GM13976 (cell line): Measurements from ENCODE around the gene DNAJB12.
A peak's percentile ranks its signal among the peaks of the same experiment; 100 is the strongest.

Source experiments
- DNase-seq: peaks from one replicate; pipeline ENCODE4 v3.0.0; 2012; ENCODE audit warnings: low spot score
- in situ Hi-C: fragments of 300-500 bp; cut with MboI; formaldehyde crosslinking; loops from one replicate; pipeline ENCODE4 v1.12.0; 2022; ENCODE audit warnings: low sequenced_read_pairs, mixed read lengths, inconsistent platforms; ENCODE audit not compliant: unreplicated experiment
- TF ChIP-seq, protein P1 (sequence below): IDR thresholded peaks from 2 replicates; pipeline ENCODE4 v1.5.1; 2012; ENCODE audit warnings: borderline replicate concordance, mild to moderate bottlenecking; ENCODE audit not compliant: insufficient read depth; ENCODE audit errors: extremely low read depth, missing control alignments, control extremely low read depth

The DNAJB12 gene

DNA sequence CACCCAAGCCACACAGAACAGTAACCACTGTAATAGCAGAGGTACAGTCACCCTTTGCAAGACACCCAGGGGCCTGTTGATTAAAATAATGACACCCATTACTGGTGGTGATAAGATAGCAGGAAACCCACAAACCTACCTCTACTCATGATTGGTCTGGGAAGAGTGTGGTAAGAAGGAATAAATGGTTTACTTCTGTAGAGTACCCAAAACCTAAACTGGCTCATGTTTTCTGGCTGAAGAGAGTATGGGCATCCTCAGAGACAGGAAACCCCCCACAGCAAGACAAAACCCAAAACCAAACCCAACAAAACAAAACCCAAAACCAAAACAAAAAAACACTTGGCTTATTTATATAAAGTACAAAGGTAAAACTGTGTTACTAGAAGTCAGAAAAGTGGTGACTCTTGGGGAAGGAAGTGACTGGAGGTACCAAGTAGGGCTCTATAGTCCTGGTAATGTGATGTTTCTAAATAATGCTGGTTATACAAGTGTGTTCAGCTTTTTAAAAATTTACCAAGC, 15.5 kb upstream of the DNAJB12 start:
- in situ Hi-C loops: loop anchor here (25.0 kb wide), 2 partner anchors 692 to 792 kb away; partner anchors contain the start of genes ECD and FAM149B1
- DNase-seq: no peak
- TF ChIP-seq, protein P1, sequence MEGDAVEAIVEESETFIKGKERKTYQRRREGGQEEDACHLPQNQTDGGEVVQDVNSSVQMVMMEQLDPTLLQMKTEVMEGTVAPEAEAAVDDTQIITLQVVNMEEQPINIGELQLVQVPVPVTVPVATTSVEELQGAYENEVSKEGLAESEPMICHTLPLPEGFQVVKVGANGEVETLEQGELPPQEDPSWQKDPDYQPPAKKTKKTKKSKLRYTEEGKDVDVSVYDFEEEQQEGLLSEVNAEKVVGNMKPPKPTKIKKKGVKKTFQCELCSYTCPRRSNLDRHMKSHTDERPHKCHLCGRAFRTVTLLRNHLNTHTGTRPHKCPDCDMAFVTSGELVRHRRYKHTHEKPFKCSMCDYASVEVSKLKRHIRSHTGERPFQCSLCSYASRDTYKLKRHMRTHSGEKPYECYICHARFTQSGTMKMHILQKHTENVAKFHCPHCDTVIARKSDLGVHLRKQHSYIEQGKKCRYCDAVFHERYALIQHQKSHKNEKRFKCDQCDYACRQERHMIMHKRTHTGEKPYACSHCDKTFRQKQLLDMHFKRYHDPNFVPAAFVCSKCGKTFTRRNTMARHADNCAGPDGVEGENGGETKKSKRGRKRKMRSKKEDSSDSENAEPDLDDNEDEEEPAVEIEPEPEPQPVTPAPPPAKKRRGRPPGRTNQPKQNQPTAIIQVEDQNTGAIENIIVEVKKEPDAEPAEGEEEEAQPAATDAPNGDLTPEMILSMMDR: no peak

DNA sequence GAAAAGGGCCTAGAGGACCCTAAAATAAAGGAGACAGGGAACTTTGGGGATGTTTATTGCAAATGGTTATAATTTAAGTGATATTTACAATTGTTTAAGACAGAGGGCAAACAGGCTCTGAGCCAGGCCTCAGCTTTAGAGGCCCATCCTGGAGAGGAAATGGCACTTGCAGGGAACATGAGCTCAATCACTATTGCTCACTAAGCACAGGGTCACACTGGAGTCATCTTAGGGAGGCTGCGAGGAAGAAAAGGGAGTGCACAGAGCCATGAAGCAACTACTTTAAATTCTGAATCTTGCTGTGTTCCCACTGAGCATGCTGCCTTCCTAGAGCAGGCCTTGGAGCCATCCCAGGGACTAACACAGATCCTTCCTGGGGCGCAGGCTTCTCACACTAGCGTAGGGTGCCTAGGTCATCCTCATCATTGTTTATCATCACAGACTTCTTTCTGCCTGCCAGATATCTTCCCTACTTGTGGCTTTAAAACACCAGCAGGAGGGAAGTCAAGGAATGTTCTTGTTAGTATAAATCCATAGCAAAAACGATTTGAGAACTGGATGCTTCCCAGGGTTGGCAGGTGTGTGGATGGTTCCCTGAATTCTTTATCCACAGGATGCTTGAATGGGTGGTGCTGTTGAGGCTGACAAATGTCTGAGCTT, 12.7 kb upstream of the DNAJB12 start:
- TF ChIP-seq, protein P1: no peak
- no peak for DNase-seq
- in situ Hi-C loops: loop anchor here (10.0 to 25.0 kb wide), 3 partner anchors 197 to 795 kb away; partner anchors contain the start of genes ECD and FAM149B1

DNA sequence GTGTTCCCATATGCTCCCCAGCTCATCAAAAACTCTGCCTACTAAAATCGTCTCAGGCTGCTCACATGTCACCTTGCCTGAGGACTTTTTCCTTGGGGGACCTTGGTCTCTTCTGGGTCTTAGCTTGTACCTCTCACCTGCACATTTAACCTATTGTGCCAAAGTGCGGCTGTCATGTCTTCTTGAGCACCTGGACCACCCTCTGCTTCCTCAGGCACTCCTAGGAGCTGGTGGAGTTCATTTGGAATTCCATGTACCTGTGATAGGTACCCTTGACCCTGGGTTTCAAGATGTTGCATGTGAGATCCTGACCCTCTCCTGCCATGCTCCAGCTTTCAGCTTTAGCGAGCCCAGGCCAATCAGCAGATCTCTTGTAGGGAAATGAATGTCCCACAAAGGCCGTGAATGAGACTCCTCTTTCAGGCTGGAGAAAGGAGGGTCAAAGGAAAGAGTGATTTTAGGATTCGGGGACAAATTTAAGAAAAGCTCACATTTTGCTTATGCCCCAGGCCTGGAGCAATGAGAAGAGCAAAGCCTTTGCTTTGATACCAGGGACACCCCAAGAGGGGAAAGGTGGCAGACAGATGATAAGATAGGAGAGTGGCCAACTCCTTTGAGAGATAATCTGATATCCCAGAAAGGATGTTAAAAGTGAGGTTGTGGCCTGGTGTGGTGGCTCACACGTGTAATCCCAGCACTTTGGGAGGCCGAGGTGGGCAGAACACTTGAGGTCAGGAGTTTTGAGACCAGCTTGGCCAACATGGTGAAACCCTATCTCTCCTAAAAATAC, 10.6 kb upstream of the DNAJB12 start:
- TF ChIP-seq, protein P1: no peak
- in situ Hi-C loops: loop anchor here (10.0 to 25.0 kb wide), 3 partner anchors 200 to 797 kb away; partner anchors contain the start of genes ECD and FAM149B1

DNA sequence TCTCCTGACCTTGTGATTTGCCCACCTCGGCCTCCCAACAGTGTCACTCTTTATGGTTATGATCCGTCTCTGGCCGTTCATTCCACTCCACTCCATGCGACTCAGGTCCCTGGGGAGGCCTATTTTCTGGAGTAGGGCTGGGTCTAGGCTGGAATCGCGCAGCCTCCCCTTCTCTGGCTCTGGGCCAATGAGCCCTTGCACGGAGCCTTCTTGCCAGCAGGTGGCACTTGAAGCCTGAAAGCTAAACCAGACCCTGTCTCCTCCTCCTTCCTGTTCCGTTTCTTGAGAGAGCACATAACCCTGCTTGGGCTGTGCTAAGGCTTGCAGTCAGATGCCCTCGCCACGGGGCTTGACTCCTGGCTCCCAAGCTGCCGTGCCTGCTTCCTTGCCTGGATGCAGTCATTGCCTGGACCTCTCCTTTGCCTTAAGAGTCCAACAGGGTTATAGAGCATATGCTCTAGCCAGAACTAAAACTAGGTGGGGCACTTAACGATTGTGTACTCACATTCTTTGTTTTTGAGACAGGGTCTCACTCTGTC, 9.6 kb upstream of the DNAJB12 start:
- in situ Hi-C loops: loop anchor here (5.0 to 25.0 kb wide), 4 partner anchors 200 to 798 kb away; partner anchors contain the start of genes ECD and FAM149B1
- TF ChIP-seq, protein P1: peak; percentile 82
- peak; percentile 84 for DNase-seq

More for the DNA sequence above, 10.6 kb upstream of the DNAJB12 start:
- no peak for DNase-seq

DNA sequence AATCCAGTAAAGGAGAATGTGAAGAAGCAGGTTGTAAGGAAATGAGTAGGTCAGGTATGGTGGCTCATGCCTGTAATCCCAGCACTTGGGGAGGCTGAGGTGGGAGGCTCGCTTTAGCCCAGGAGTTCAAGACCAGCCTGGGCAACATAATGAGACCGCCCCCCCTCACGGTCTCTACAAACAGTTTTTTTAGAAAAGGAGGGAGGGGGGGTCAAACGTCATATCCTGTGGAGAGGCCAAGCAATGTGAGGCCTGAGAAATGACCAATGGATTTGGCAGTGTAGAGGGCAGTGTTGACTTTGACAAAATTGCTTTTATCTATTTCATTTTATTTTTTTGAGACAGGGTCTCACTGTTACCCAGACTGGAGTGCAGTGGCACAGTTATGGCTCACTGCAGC, 2.3 kb upstream of the DNAJB12 start:
- DNase-seq: no peak
- TF ChIP-seq, protein P1: no peak
- in situ Hi-C loops: loop anchor here (25.0 kb wide), 2 partner anchors 705 to 805 kb away; partner anchors contain the start of genes ECD and FAM149B1

DNA sequence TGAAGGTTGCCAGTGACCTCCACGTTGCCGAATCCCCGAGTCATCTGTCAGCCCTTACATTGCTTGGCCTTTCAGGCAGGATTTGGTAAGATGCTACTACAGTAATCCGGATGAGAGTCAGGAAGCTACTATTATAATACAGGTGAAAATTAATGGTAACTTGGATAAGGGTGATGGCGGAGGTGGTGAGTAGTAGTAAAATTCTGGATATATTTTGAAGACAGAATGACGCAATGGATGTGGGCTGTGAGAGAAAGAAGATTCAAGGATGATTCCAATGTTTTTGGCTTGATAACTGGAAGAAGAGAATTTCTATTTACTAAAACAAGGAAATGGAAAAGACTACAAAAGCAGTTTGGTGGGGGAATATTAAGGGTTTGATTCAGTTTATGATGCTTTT, 1.4 kb upstream of the DNAJB12 start:
- in situ Hi-C loops: loop anchor here (25.0 kb wide), 2 partner anchors 706 to 806 kb away; partner anchors contain the start of genes ECD and FAM149B1
- DNase-seq: no peak
- TF ChIP-seq, protein P1: no peak
